NCI-H345 treated with DMSO at 0.1 percent for 48 hours (cell line): ENCODE results near the gene KIF1A.

Experiments used
- DNase-seq: peaks from one replicate; lab custom pipeline; 2025; ENCODE audit not compliant: unreplicated experiment; lab: John Stamatoyannopoulos, UW

Gene KIF1A

DNA sequence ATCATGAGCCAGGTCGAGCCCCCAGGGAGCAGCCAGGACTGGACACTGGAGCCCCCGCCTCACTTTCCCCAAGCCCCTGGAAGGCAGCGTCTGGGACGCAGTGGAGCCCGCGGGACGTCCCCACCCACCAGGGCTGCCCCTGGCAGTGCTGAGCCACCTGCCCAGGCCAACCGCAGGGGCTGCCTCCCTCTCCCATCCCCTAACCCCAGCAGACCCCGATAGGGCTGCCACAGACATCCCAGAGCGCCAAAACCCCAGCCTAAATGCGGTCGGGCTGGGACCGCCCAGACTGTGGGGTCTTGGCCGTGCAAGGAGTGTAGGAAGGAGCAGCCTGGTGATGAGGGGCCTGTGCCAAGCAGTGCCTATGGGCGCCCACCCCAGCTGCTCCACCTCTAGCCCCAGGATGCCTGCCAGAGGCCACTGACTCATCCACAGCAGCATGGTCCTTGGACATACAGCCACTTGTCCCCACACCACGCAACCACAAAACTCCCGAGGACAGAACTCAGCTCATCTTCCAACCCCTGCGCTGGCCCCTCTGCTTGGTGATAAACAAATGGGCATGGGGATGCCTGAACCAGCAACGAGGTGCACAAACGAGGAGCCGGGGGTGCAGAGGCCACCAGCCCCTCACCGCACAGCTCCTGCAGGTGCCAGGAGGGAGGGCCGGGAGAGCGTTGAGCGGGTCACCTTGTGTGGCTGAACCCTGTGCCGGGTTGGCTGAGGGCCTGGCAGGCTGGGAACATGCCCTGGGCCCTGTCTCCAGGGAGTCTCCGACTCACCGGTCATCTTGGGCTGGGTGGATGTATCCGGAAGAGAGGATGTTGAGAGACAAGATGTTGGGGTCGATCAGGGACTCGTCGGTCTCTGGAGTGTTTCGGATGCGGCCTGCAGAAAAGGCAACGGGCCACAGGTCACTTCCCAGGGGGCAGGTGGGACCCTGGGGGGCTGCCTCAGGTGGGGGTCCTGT is 83.5 kb downstream of the KIF1A start:
- DNase-seq: no peak

GRCh38 chr2:240735476-240735875 is 84.5 kb downstream of the KIF1A start:
- no peak for DNase-seq

DNA sequence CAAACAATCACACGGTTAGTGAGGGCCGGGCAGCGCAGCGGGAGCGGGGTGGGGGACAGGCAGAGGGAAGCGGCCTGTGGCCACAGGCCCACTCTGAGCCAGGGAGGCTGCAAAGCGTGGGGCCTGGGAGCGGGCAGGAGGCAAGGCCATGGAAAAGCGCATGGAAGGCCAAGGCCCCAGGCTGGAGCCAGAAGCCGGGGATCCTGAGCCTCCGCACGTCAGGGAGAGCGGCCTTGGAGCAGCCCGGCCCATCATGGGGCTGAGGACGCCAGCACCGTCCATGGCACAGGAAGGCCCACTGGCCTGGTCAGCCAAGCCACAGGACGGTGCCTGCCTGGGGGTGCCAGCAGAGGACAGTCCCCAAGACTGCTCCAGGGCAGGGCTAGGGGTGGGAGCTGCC is 85.3 kb downstream of the KIF1A start:
- no peak for DNase-seq

DNA sequence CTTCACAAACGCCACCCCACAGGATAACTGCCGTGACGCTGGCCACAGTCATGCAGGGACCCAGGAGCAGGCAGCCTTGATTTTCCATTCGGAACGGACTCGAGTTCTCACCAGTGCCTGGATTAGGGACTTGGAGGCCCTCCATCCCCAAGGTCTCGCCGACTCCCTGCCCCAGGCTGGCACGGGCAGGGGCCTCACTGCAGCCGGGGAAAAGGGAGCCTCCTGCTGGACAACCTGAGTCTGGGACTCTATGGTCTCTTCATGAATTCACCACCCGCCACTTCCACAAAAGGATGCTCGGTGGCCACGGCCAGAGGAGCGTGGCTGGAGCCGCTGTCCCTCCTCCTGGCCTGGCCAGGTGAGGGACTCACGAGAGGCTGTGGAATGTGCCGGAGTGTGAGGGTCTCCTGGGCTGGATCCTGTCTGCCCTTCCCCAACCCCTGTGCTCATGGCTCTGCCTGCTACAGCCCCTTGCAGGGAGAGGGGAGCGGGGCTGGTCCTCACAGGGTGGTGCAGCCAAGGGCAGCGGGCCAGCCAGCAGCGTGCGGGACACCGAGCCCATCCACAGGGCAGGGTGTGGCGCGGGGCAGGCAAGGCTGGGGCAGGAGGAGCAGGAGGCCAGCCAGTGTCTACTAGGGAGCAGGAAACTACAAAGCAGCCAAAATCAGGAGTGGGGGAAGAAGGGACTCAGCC is 86.1 kb downstream of the KIF1A start:
- DNase-seq: no peak

DNA sequence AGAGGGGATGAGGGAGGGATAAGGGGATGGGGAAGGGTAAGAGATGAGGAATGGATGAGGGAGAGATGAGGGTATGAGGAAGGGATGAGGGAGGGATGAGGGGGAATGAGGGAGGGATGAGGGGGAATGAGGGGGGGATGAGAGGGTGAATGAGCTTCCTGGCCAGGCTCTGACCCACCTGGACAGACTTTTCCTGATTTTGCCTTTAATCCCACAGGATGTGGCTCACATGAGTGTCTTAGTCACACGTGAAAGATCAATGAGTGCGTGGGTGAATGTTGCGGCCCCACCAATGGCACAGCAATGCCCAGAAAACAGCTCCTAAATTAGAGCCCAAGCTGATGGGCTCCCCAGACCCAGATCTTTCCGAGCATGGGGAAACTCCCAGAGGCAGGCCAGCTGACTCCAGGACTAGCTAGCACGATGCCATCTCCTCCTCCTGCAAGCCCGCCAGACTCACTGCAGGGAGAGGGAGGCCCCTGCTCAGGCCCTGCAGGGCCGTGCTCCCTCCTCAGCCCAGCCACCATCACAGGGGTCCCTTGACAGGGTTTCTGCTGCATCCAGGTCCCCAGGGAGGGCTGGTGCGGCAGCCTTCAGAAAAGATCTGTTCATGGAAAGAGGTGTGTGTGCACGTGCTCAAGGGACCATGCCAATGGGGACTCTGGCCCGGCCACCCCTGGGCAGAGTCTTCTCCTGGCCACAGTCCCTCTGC is 87.0 kb downstream of the KIF1A start:
- no peak for DNase-seq

DNA sequence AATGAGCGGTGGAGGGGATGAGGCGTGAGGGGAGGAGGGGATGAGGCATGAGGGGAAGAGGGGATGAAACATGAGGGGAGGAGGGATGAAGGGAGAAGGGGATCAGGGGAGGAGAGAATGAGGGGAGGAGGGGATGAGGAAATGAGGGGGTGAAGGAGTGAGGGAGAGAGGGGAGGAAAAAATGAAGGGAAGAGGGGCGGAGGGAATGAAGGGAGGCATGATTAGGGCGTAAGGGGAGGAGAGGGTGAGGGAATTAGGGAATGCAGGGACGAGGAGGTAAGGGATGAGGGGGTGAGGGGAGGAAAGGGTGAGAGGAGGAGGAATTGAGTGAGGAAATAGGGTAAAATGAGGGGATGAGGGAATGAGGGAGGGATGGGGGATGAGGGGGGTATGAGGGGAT is 87.8 kb downstream of the KIF1A start:
- DNase-seq: no peak

DNA sequence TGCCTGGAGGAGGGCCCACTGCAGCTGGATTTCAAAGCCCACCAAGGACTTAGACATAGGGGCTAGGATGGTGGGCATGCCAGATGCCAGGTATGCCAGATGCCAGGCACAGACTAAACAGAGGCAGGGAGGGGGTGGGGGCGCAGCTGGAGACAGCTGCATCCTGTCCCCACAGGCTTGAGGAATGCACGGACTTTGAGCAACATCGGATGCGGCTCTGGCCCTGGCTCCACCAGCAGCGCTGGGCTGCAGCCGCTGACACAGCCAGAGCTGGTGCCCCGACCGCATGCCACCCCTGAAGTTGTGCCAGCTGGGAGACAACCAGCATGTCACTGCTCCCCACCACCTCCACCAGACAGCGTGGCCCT is 88.9 kb downstream of the KIF1A start:
- no peak for DNase-seq

DNA sequence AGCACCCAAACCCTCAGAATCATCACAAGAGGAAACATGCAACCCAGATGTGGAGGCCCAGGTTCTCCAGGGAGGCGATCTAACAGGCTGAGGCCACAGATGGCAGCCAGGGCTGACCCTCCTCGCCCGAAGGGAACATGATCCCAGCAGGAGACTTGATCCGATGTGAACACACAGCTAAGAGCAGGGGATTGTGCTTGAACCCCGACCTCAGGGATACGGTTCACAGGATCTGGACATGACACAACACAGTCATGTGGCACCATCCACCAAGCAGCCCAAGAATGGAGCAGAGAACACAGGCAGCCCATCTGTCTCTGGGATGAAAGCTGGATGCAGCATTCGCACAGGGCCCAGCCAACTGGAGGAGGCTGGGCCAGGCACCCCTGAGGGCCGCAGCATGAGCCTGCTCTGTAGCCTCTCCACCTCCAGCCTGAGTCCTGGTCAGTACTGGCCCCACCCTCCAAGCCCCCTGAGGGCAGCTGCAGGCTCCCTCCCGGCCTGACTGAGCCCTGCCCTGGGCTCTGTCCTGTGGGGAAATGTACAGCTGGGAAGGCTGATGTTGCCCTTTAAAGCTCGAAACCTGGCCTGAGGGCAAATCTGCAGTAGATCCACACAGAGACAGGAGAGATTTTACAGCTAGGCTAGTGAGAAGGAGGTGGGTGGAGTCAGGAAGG is 89.4 kb downstream of the KIF1A start:
- DNase-seq: no peak

GRCh38 chr2:240728827-240729226 is 91.2 kb downstream of the KIF1A start:
- DNase-seq: no peak

DNA sequence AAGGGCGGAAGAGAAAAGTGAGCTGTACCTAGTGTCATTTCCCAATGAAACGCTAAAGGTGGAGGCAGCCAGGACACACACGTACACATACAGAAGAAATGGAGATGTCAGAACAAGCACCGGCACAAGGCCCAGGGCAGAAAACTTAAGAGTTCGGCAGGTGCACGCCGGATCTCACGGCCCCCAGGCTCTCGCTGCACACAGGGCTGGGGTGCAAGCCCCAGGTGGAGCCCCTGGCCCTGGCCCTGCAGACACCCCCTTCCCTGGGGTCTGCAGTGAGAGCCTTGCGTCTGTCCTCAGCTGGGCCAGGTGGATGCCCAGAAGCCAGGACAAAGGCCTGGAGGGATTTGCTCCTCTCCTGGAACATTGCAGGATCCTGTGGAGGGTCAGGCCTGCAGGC is 91.7 kb downstream of the KIF1A start:
- DNase-seq: no peak

GRCh38 chr2:240727913-240728312 is 92.1 kb downstream of the KIF1A start:
- no peak for DNase-seq

DNA sequence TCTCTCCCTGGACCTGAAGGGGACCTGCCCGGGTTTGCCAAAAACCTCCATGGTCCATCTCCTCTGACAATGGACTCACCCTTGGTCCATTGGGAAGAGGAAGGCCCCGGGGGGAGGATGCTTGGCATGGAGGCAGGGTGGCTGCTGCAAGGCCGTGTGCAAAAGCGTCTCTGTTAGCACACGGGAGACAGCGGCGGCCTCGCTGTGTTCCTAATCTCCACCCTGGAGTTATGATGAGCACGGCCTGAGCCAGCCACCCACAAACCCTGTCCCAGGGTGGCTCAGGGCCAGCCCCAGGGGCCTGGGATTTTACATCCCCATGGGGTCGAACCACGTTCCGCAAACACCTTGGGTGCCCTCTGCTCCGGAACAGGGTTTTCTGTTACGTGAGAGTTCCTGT is 92.6 kb downstream of the KIF1A start:
- no peak for DNase-seq

- DNase-seq: no peak
Measured at GRCh38 chr2:240726876-240727275, 93.1 kb downstream of the KIF1A start.

- no peak for DNase-seq
Measured at GRCh38 chr2:240725671-240726070, 94.3 kb downstream of the KIF1A start.

DNA sequence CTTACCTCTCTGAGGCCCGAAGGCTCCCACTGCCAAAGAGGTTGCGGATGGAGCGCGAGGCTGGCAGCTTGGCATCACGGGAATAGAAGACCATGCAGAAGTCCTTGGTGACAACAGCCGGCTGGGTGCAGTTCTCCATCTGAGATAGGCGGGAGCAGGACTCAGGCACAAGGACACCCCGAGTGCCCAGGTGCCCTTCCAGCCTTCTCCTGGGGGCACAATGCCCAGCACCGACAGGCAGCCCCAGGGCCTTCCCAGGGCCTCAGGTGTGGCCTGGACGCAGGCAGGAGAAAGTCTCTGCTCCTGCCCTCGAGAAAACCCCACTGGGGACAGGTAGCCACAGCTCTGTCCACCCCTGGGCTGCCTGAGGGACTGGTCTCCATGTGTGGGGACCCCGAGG is 94.8 kb downstream of the KIF1A start:
- DNase-seq: no peak

DNA sequence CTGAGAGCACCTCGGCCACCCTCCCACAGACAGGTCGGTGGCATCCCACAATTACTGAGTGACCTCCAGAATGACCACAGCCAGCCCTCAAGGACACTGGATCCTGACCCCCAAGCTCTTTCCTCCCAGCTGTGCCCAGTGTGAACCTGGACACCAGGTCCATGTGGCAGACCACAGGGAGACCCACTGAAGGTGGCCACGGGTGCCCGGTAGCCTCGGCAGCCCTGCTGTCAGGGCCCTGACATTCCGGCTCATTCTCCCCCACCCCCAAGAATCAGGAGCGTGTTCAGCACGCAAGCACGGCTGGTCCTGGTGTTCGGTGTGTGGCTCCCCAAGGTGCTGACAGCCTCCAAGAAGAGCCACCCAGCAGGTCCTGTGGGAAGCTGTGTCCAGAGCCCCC is 95.6 kb downstream of the KIF1A start:
- DNase-seq: no peak

GRCh38 chr2:240723851-240724250 is 96.2 kb downstream of the KIF1A start:
- DNase-seq: no peak

GRCh38 chr2:240722796-240723735 is 97.0 kb downstream of the KIF1A start:
- DNase-seq: no peak

GRCh38 chr2:240722376-240722775 is 97.6 kb downstream of the KIF1A start:
- no peak for DNase-seq

DNA sequence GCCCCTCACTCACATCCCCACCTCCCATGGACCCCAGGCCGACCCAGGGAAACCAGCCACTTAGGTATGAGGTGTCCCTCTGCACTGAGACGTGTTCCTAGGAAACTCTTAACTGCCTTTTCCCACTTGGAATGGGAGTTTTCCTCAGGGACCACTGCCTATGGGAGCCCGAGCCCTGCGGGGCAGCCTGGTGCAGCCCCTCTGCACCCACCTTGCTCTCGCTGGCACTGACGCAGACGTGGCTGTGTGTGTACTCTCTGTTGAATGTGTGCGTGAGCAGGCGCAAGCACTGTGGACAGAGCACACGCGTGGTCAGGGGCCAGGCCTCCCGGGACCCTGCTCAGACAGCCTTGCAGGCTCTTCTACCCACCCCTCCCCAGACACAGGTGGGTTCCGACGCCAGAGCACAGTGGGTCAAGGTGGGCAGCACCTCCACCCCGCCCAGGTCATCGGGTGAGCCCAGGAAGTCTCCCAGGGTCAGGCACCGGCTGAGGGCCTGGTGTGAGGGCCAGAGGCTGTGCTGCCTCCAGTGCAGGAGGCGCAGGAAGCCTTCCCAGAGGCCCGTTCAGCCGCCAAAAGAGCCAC is 98.3 kb downstream of the KIF1A start:
- no peak for DNase-seq
